ENCODE measurements around the gene NOTUM. TPM values are rescaled to one million over a fixed set of nuclear protein-coding genes. Genes with fewer than 3 reads are reported as not detected.

Gene NOTUM
- total RNA-seq, 2 experiments from 2014 or later, result not detected

DNA sequence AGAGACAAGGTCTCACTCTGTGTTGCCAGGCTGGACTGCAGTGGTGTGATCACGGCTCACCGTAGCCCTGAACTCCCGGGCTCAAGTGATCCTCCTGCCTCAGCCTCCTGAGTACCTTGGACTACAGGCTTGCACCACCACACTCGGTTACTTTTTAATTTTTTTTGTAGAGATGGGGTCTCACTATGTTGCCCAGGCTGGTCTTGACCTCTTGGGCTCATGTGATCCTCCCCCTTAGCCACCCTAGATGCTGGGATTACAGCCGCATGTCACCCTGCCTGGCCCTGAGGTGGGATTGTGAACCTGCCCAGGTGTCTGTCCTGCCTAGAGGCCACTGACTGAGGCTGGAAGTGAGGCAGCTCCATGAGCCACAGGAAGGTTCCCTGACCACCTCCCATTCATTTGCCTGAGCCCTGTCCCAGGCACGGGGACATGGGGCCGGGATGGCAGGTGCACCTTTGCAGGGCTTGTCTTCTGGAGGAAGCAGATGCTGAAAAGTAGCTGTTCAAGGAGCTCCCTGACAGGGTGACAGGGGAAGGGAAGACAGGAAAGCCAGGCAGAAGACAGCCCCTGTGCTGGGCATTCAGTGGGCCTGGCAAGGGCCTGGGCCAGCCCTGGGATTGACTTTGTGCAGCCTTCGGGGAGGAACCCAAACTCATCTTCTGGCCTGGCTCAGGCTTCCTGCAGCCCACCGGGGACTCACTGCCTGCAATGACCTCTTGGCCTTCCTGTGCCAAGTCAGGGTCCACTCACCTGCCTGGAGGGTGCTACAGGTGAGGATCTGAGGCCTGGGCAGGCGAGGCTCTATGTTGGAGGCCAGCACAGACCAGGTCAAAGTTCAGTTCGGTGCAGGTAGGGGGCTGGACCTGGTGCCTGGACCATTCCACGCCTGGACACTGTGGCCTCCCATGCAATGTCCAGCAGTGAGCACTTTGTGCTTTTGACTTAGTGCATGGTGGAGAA lies 8.1 kb upstream of the NOTUM start:
- H3K36me3 Mint-ChIP-seq (ENCODE audit: low read depth), result no peaks in the 10 kb centered on the region
- intact Hi-C loops (cut with DNase I, micrococcal nuclease), result loop anchor here in 1 of 2 experiments (1.0 to 10.0 kb wide), 2 partner anchors 8 to 156 kb away; partner anchors contain the start of gene ASPSCR1
- TF ChIP-seq, protein P1, sequence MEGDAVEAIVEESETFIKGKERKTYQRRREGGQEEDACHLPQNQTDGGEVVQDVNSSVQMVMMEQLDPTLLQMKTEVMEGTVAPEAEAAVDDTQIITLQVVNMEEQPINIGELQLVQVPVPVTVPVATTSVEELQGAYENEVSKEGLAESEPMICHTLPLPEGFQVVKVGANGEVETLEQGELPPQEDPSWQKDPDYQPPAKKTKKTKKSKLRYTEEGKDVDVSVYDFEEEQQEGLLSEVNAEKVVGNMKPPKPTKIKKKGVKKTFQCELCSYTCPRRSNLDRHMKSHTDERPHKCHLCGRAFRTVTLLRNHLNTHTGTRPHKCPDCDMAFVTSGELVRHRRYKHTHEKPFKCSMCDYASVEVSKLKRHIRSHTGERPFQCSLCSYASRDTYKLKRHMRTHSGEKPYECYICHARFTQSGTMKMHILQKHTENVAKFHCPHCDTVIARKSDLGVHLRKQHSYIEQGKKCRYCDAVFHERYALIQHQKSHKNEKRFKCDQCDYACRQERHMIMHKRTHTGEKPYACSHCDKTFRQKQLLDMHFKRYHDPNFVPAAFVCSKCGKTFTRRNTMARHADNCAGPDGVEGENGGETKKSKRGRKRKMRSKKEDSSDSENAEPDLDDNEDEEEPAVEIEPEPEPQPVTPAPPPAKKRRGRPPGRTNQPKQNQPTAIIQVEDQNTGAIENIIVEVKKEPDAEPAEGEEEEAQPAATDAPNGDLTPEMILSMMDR (IDR thresholded peaks at IDR 0.05), result no peak
- peak overlapping the region; percentile 87 for H3K27ac Mint-ChIP-seq
- Histone ChIP-seq H3K9me3 (ENCODE audit: control insufficient read depth in 1 of 2, insufficient read depth in 1 of 2, low read length in 2 of 2) (peaks cover 0 to 9% of the 10 kb centered on the region in 2 experiments), H3K27ac (ENCODE audit: low read depth in 1 of 2, low read length in 2 of 2) (no peak overlapping the region), H3K4me1 (ENCODE audit: insufficient read depth, low read length) (peaks cover 32% of the 10 kb centered on the region), H3K36me3 (ENCODE audit: insufficient read depth, low read length) (no peaks in the 10 kb centered on the region), H3K27me3 (ENCODE audit: control insufficient read depth in 1 of 2, insufficient read depth in 2 of 2, low read length in 2 of 2) (no peaks in the 10 kb centered on the region), H3K4me3 (ENCODE audit: low read length) (no peak overlapping the region)
- ATAC-seq (ENCODE audit: poor library complexity), result no peak
- ChIA-PET POLR2A (interaction anchor here (1.9 to 3.1 kb wide), 3 partner anchors 8 to 53 kb away, joined by 6 to 26 read pairs (median 15); partner anchors contain the start of genes ASPSCR1, CENPX and LRRC45), CTCF (interaction anchor here (0.9 to 2.2 kb wide), 3 partner anchors 10 to 69 kb away, joined by 5 to 16 read pairs (median 8); partner anchors contain the start of gene DCXR)
- no peak overlapping the region for H3K4me3 Mint-ChIP-seq
- no peaks in the 10 kb centered on the region for H3K9me3 Mint-ChIP-seq
- peaks cover 1% of the 10 kb centered on the region for H3K27me3 Mint-ChIP-seq
- peaks cover 15% of the 10 kb centered on the region for H3K4me1 Mint-ChIP-seq (ENCODE audit: low read depth)
- DNase-seq, result no peak

DNA sequence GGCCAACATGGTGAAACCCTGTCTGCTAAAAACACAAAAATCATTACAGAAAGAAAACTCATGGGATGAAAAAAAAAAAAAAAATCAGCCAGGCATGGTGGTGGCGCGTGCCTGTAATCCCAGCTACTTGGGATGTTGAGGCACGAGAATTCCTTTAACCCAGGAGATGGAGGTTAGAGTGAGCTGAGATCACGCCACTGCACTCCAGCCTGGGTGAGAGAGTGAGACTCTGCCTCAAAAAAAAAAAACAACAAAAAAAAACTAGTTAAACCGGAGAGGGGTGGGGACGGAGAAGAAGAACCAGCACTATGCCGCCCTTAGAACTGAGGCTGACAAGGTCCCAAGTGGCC lies 7.4 kb upstream of the NOTUM start:
- Mint-ChIP-seq H3K4me1 (ENCODE audit: low read depth) (peaks cover 15% of the 10 kb centered on the region), H3K27me3 (peaks cover 5% of the 10 kb centered on the region), H3K9me3 (no peaks in the 10 kb centered on the region), H3K4me3 (peak overlapping the region; percentile 78), H3K36me3 (ENCODE audit: low read depth) (no peaks in the 10 kb centered on the region), H3K27ac (peak overlapping the region; percentile 87)
- no peak for DNase-seq
- ATAC-seq (ENCODE audit: poor library complexity), result no peak
- Histone ChIP-seq H3K4me1 (ENCODE audit: insufficient read depth, low read length) (peaks cover 32% of the 10 kb centered on the region), H3K4me3 (ENCODE audit: low read length) (peak overlapping the region; percentile 51), H3K27me3 (ENCODE audit: control insufficient read depth in 1 of 2, insufficient read depth in 2 of 2, low read length in 2 of 2) (no peaks in the 10 kb centered on the region), H3K27ac (ENCODE audit: low read depth in 1 of 2, low read length in 2 of 2) (peak overlapping the region in 1 of 2 donors; percentile 2), H3K9me3 (ENCODE audit: control insufficient read depth in 1 of 2, insufficient read depth in 1 of 2, low read length in 2 of 2) (peaks cover 0 to 4% of the 10 kb centered on the region in 2 experiments), H3K36me3 (ENCODE audit: insufficient read depth, low read length) (no peaks in the 10 kb centered on the region)
- TF ChIP-seq, protein P1 (IDR thresholded peaks at IDR 0.05), result no peak
- ChIA-PET CTCF (interaction anchor here (0.9 to 2.2 kb wide), 4 partner anchors 8 to 69 kb away, joined by 4 to 16 read pairs (median 6); partner anchors contain the start of genes ASPSCR1 and DCXR), POLR2A (interaction anchor here (0.9 to 3.1 kb wide), 7 partner anchors 9 to 98 kb away, joined by 3 to 26 read pairs (median 6); partner anchors contain the start of genes ARHGDIA, ASPSCR1, CENPX and DCXR)
- intact Hi-C loops (cut with DNase I, micrococcal nuclease), result loop anchor here in 1 of 2 experiments (1.0 to 10.0 kb wide), 2 partner anchors 9 to 156 kb away; partner anchors contain the start of gene ASPSCR1

Data from CD4-positive, alpha-beta T cell (primary cell).